Large intestine (tissue), 3 donors: ENCODE results near the gene STING1. TPM values are rescaled to one million over a fixed set of nuclear protein-coding genes. Genes with fewer than 3 reads are reported as not detected.
A peak's percentile ranks its signal among the peaks of the same experiment; 100 is the strongest.

Experiments used
- DNase-seq, 2 donors: peaks; one replicate each; pipeline versions ENCODE4 v3.0.0 to v3.0.0-alpha.2; 2013
- H3K27ac ChIP-seq: one replicate; pipeline ENCODE4 v1.5.1; 2013; ENCODE audit warnings: low read length
- H3K27me3 ChIP-seq: 2 replicates; pipeline ENCODE4 v1.6.1; 2013; ENCODE audit warnings: low read length; ENCODE audit not compliant: control insufficient read depth, insufficient read depth
- H3K36me3 ChIP-seq: 2 replicates; pipeline ENCODE4 v1.6.1; 2013; ENCODE audit warnings: low read length; ENCODE audit not compliant: control insufficient read depth, insufficient read depth
- H3K4me1 ChIP-seq: one replicate; pipeline ENCODE4 v1.6.1; 2013; ENCODE audit warnings: low read length; ENCODE audit not compliant: control insufficient read depth, insufficient read depth
- H3K4me3 ChIP-seq: one replicate; pipeline ENCODE4 v1.5.1; 2013; ENCODE audit warnings: low read length
- H3K9me3 ChIP-seq: one replicate; pipeline ENCODE4 v1.6.1; 2013; ENCODE audit warnings: mild to moderate bottlenecking, low read depth, low read length, moderate library complexity; ENCODE audit not compliant: control insufficient read depth
- WGBS: methylation state at CpG from one replicate; pipeline ENCODE4 v1.1.5; 2013; ENCODE audit warnings: low lambda C conversion rate; ENCODE audit not compliant: insufficient coverage; 5-methylcytosine and 5-hydroxymethylcytosine counted together
- polyA plus RNA-seq: library from polyadenylated mRNA; unstranded; fragments of 120-200 nt; gene quantifications from one replicate; pipeline ENCODE4 v1.2.1, GENCODE V29; 2013

Gene STING1
- polyA plus RNA-seq, 1 donor, result 19.6 TPM

DNA sequence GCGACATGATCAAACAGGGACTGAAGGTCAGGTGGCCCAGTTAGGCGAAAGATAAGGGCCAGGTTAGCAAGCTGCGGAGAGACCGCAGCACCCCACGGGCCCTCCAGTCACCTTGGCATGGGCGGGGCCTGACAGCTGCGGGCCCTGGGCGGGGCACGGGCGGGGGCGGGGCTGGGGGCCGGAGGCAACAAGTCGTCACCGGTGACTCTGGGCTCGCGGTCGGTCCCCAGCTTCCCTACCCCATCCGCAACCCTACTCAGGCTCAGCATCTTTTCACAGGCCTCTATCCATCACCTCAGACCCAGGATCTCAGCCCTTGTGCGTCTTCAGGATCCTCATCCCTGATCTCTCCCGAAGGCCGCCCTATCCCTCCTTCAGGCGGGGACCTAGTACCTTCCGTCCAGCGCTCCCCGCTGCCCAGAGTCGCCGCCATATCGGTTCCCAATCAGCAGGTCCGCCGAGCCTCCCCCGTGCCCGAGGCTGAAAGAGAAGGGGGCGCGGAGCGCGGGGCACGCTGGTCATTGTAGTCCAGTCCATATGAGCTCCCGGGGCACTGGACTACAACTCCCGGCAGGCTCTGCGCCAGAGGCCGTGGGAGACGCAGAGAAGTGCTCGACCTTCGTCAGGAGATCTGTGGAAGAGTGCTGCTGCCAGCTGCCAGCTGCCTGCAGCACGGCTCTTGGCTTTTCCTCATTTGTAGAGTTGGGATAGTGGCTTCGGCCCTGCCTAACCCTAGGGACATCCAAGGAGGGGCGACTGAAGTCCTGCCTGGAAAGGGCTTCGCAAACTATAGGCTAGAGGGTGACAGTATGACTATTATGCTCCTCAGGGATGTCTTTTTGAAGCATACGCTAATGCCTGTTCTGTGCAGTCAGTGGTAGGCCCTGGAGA lies 43.3 kb downstream of the STING1 start, which contains the start of gene DNAJC18:
Gene DNAJC18, minus strand, starts transcription at position 513 of the 891 bp plus-strand sequence. Its CDS starts 80 bp downstream, at position 433.
- Histone ChIP-seq H3K27ac (peak within 1 kb of the TSS; percentile 86), H3K27me3 (no peaks in the 10 kb centered on the region), H3K4me1 (peaks cover 13% of the 10 kb centered on the region), H3K9me3 (no peaks in the 10 kb centered on the region), H3K36me3 (no peaks in the 10 kb centered on the region), H3K4me3 (peak within 1 kb of the TSS; percentile 65)
- DNase-seq, result peak; percentile 89 to 93
- no CpG with 5 or more reads among the region's 49 CpGs for whole genome bisulfite sequencing

DNA sequence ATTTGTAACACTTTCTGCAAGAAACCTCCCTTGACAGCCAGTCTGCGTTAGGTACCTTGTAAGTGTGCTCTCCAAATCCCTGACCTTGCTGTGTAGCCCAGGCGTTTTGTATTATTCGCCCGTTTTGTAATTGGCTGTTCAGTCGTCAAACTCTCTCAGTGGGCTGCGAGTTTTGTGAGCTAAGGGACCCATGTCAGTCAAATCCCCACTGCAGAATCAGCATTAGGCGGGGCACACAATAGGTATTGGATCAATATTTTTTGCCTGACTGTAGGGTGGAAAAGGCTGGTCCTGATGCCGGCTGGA lies 43.9 kb downstream of the STING1 start:
- H3K4me1 ChIP-seq, result peaks cover 13% of the 10 kb centered on the region
- peak overlapping the region; percentile 41 for H3K27ac ChIP-seq
- H3K36me3 ChIP-seq, result no peaks in the 10 kb centered on the region
- no peak for DNase-seq
- no peaks in the 10 kb centered on the region for H3K9me3 ChIP-seq
- H3K27me3 ChIP-seq, result no peaks in the 10 kb centered on the region
- H3K4me3 ChIP-seq, result peak overlapping the region; percentile 65
- no CpG with 5 or more reads among the region's 8 CpGs for WGBS

DNA sequence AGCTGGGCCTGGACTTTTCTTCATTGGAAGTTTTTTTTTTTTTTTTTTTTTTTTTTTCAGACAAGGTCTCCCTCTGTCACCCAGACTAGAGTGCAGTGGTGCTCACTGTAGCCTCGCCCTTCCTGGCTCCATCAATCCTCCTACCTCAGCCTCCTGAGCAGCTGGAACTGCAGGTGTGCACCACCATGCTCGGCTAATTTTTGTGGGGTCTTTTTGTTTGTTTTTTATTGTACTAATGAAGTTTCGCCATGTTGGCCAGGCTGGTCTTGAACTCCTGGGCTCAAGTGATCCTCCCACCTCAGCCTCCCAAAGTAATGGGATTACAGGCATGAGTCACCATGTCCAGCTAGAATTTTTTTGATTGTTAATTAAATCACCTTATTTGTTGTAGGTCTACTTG lies 46.9 kb downstream of the STING1 start:
- DNase-seq, result no peak

DNA sequence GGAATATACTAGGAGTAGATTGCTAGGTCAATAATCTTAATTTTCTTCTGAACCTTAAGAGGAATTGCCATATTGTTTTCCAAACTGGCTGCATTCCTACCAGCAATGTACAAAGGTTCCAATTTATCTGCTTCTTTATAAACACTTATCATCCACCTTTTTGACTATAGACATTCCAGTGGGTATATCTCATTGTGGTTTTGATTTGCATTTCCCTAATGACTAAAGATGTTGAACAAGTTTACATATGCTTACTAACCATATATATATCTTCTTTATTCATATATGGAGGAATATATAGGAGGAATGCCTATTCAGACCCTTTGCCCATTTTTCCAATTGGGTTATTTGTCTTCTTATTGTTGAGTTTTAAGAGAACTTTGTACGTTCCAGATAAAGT lies 50.9 kb downstream of the STING1 start:
- Histone ChIP-seq H3K9me3 (no peaks in the 10 kb centered on the region), H3K27me3 (no peaks in the 10 kb centered on the region), H3K4me1 (no peaks in the 10 kb centered on the region), H3K27ac (no peak overlapping the region), H3K36me3 (peaks cover 5% of the 10 kb centered on the region), H3K4me3 (no peak overlapping the region)
- WGBS, result no CpG with 5 or more reads among the region's 1 CpG
- no peak for DNase-seq

More for the DNA sequence above, 46.9 kb downstream of the STING1 start:
- Histone ChIP-seq H3K36me3 (peaks cover 2% of the 10 kb centered on the region), H3K4me1 (peaks cover 13% of the 10 kb centered on the region), H3K4me3 (no peak overlapping the region), H3K27ac (no peak overlapping the region), H3K27me3 (no peaks in the 10 kb centered on the region), H3K9me3 (no peaks in the 10 kb centered on the region)
- no CpG with 5 or more reads among the region's 3 CpGs for WGBS

- no CpG with 5 or more reads among the region's 2 CpGs for WGBS
- Histone ChIP-seq H3K4me3 (no peak overlapping the region), H3K27ac (no peak overlapping the region), H3K4me1 (no peaks in the 10 kb centered on the region), H3K27me3 (no peaks in the 10 kb centered on the region), H3K36me3 (peaks cover 10% of the 10 kb centered on the region), H3K9me3 (no peaks in the 10 kb centered on the region)
- DNase-seq, result no peak
These were observed 52.5 kb downstream of the STING1 start for GRCh38 chr5:139430015-139430414.

DNA sequence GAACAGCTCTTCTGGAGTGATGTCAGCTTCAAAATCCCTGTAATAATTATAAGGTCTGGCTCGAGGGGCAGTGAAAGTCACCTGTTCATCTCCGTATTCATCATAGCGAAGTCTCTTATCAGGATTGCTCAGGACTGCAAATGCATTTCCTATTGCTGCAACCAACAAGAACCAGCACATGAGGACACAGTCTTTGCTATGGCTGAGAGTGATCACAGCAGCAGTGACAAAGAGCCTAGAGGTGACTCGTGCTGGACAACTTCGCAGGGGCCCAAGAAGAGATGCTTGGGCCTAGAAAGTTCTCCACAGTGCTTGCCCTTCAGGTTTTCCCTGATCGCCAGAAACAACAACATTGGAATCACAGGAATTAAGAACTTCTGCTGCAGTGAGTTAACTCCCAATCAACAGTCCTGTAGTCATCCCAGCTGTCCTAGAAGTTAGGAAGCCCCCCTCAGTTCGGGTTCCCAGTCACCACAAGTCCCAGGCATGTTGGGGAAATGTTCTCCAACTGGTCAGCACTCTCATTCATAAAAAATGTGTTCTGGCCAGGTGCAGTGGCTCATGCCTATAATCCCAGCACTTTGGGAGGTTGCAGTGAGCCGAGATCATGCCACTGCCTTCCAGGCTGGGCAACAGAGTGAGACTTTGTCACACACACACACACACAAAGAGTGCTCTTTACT lies 56.2 kb downstream of the STING1 start:
- H3K4me3 ChIP-seq, result no peak overlapping the region
- WGBS, result no CpG with 5 or more reads among the region's 8 CpGs
- no peaks in the 10 kb centered on the region for H3K27me3 ChIP-seq
- no peaks in the 10 kb centered on the region for H3K4me1 ChIP-seq
- H3K27ac ChIP-seq, result no peak overlapping the region
- DNase-seq, result no peak
- H3K36me3 ChIP-seq, result peaks cover 15% of the 10 kb centered on the region
- no peaks in the 10 kb centered on the region for H3K9me3 ChIP-seq

Other genes starting within 250 kb of the STING1 start
- 320 TPM for gene MATR3, start 189.0 kb downstream of the STING1 start, polyA plus RNA-seq
- 79.9 TPM for gene PAIP2, start 140.9 kb downstream of the STING1 start, polyA plus RNA-seq
- 49.8 TPM for gene SLC23A1, start 99.5 kb downstream of the STING1 start, polyA plus RNA-seq
- gene MZB1, start 92.8 kb downstream of the STING1 start, polyA plus RNA-seq, result 1.3 TPM
- gene PROB1, start 87.7 kb downstream of the STING1 start, polyA plus RNA-seq, result 2.1 TPM
- 11.3 TPM for gene SPATA24, start 78.7 kb downstream of the STING1 start, polyA plus RNA-seq
- 8.7 TPM for gene DNAJC18, start 43.2 kb downstream of the STING1 start, polyA plus RNA-seq
- gene ECSCR, start 20.0 kb downstream of the STING1 start, polyA plus RNA-seq, result 21.6 TPM
- not detected for gene SMIM33, start 11.8 kb downstream of the STING1 start, polyA plus RNA-seq
- 125 TPM for gene UBE2D2, start 78.6 kb upstream of the STING1 start, polyA plus RNA-seq
- gene CXXC5, start 165.6 kb upstream of the STING1 start, polyA plus RNA-seq, result 70.3 TPM